CD8-positive, alpha-beta memory T cell (primary cell): ENCODE measurements around the gene ZBTB21. TPM values are rescaled to one million over a fixed set of nuclear protein-coding genes. Genes with fewer than 3 reads are reported as not detected.
"Not testable (repeated sequence)": the region's sequence is repeated elsewhere in the genome, so short reads cannot be mapped to it uniquely, and the experiment has no call there.

ENCODE experiments used
- CTCF ChIA-PET: fragments of 350-600 bp; sonication (Branson Sonifier 250); formaldehyde crosslinking; loops from one replicate; lab custom pipeline; 2021; ENCODE audit warnings: antibody characterized with exemption; lab: Charles Lee
- POLR2A ChIA-PET: fragments of 350-600 bp; sonication (Branson Sonifier 250); formaldehyde crosslinking; loops from one replicate; lab custom pipeline; 2021; ENCODE audit warnings: antibody characterized with exemption; lab: Charles Lee
- DNase-seq, 5 donors: peaks; one replicate each; pipeline versions ENCODE4 v3.0.0 to v3.0.0-alpha.2; 2020 to 2022; ENCODE audit warnings: mixed read lengths in 1 of 5
- H3K27ac ChIP-seq: one replicate; pipeline ENCODE4 v1.7.0; 2013; ENCODE audit warnings: low read depth, mild to moderate bottlenecking, low read length, moderate library complexity
- H3K27me3 ChIP-seq: 2 replicates; pipeline ENCODE4 v1.7.0; 2013; ENCODE audit warnings: low read length, mild to moderate bottlenecking; ENCODE audit not compliant: insufficient read depth, poor library complexity, severe bottlenecking
- H3K36me3 ChIP-seq: 2 replicates; pipeline ENCODE4 v1.7.0; 2013; ENCODE audit warnings: mild to moderate bottlenecking, low read length, moderate library complexity; ENCODE audit not compliant: insufficient read depth
- H3K4me1 ChIP-seq: 2 replicates; pipeline ENCODE4 v1.7.0; 2013; ENCODE audit warnings: mild to moderate bottlenecking, low read length, moderate library complexity; ENCODE audit not compliant: insufficient read depth
- H3K4me3 ChIP-seq: 2 replicates; pipeline ENCODE4 v1.7.0; 2013; ENCODE audit warnings: mild to moderate bottlenecking, low read length
- H3K9me3 ChIP-seq: 2 replicates; pipeline ENCODE4 v1.7.0; 2013; ENCODE audit warnings: mild to moderate bottlenecking, low read length
- H3K27ac Mint-ChIP-seq, 8 donors: one replicate each; pipeline ENCODE4 v1.8.0; 2020 to 2021; ENCODE audit warnings: mixed read lengths in 8 of 8, mild to moderate bottlenecking in 6 of 8, inconsistent platforms in 3 of 8, moderate library complexity in 3 of 8
- H3K27me3 Mint-ChIP-seq, 2 donors: one replicate each; pipeline ENCODE4 v1.8.0; 2020 to 2021; ENCODE audit warnings: mixed read lengths in 2 of 2, mild to moderate bottlenecking in 1 of 2, moderate library complexity in 1 of 2
- H3K36me3 Mint-ChIP-seq, 3 donors: one replicate each; pipeline ENCODE4 v1.8.0; 2020 to 2021; ENCODE audit warnings: mixed read lengths in 3 of 3, inconsistent platforms in 1 of 3, mild to moderate bottlenecking in 1 of 3
- H3K4me1 Mint-ChIP-seq, 3 donors: one replicate each; pipeline ENCODE4 v1.8.0; 2020 to 2021; ENCODE audit warnings: mixed read lengths in 3 of 3, inconsistent platforms in 1 of 3, mild to moderate bottlenecking in 1 of 3
- H3K4me3 Mint-ChIP-seq, 7 donors: one replicate each; pipeline ENCODE4 v1.8.0; 2020 to 2021; ENCODE audit warnings: mixed read lengths in 7 of 7, mild to moderate bottlenecking in 6 of 7, moderate library complexity in 4 of 7, inconsistent platforms in 2 of 7
- H3K9me3 Mint-ChIP-seq, 5 donors: one replicate each; pipeline ENCODE4 v1.8.0; 2020 to 2022; ENCODE audit warnings: mixed read lengths in 5 of 5, mild to moderate bottlenecking in 3 of 5, moderate library complexity in 2 of 5, inconsistent platforms in 1 of 5
- polyA plus RNA-seq: library from polyadenylated mRNA; unstranded; fragments of 300-500 nt; fragmentation: Illumina TruSeq; gene quantifications from one replicate; pipeline ENCODE4 v1.2.3, GENCODE V29; 2021
- total RNA-seq, 2 experiments: library from RNA; stranded (reverse); gene quantifications; one replicate each; pipeline ENCODE4 v1.2.3, GENCODE V29; 2021

ZBTB21 gene
- total and polyA plus RNA-seq, 3 experiments from 2014 or later: 5.9 to 43.6 (median 39.0) TPM

GRCh38 chr21:41954654-41955499, 55.3 kb downstream of the ZBTB21 start:
- Histone ChIP-seq H3K9me3 (no peaks in the 10 kb centered on the region), H3K4me3 (peak overlapping the region; percentile 41), H3K27ac (no peak overlapping the region), H3K27me3 (peaks cover 7% of the 10 kb centered on the region), H3K4me1 (peaks cover 8% of the 10 kb centered on the region), H3K36me3 (no peaks in the 10 kb centered on the region)
- Mint-ChIP-seq H3K4me1 (peaks cover 5 to 15% (median 10%) of the 10 kb centered on the region in 3 donors), H3K27me3 (peaks cover 25 to 43% of the 10 kb centered on the region in 2 donors), H3K27ac (no peak overlapping the region), H3K9me3 (no peaks in the 10 kb centered on the region), H3K36me3 (no peaks in the 10 kb centered on the region), H3K4me3 (peak overlapping the region in 6 of 7 donors; percentile 4 to 74 (median 37))
- CTCF ChIA-PET: no interaction called here
- POLR2A ChIA-PET: no interaction called here
- no peak for DNase-seq

- no peaks in the 10 kb centered on the region for H3K9me3 ChIP-seq
- ChIA-PET POLR2A (no interaction called here), CTCF (no interaction called here)
- H3K36me3 ChIP-seq: no peaks in the 10 kb centered on the region
- no peaks in the 10 kb centered on the region for H3K36me3 Mint-ChIP-seq
- H3K4me3 ChIP-seq: peak within 1 kb of the TSS; percentile 41
- DNase-seq: no peak
- peaks cover 28 to 43% of the 10 kb centered on the region in 2 donors for H3K27me3 Mint-ChIP-seq
- H3K27ac ChIP-seq: peak within 1 kb of the TSS; percentile 6
- no peaks in the 10 kb centered on the region for H3K9me3 Mint-ChIP-seq
- no peak within 1 kb of the TSS for H3K27ac Mint-ChIP-seq
- H3K4me1 Mint-ChIP-seq: peaks cover 5 to 15% (median 10%) of the 10 kb centered on the region in 3 donors
- H3K4me1 ChIP-seq: peaks cover 8% of the 10 kb centered on the region
- peaks cover 7% of the 10 kb centered on the region for H3K27me3 ChIP-seq
- H3K4me3 Mint-ChIP-seq: peak within 1 kb of the TSS in 6 of 7 donors; percentile 39 to 74 (median 52)
Observed at GRCh38 chr21:41953831-41954653, 56.1 kb downstream of the ZBTB21 start, which contains the start of gene C2CD2. Gene C2CD2 (minus strand): TSS chr21:41954018. CDS start chr21:41953648, 370 bp downstream.

GRCh38 chr21:41953249-41953830, 56.8 kb downstream of the ZBTB21 start:
- H3K27me3 Mint-ChIP-seq: peaks cover 28 to 43% of the 10 kb centered on the region in 2 donors
- peaks cover 5 to 15% (median 10%) of the 10 kb centered on the region in 3 donors for H3K4me1 Mint-ChIP-seq
- ChIA-PET POLR2A (no interaction called here), CTCF (no interaction called here)
- H3K4me1 ChIP-seq: peaks cover 8% of the 10 kb centered on the region
- H3K9me3 ChIP-seq: no peaks in the 10 kb centered on the region
- H3K36me3 Mint-ChIP-seq: no peaks in the 10 kb centered on the region
- H3K4me3 ChIP-seq: no peak overlapping the region
- no peaks in the 10 kb centered on the region for H3K9me3 Mint-ChIP-seq
- peaks cover 7% of the 10 kb centered on the region for H3K27me3 ChIP-seq
- no peaks in the 10 kb centered on the region for H3K36me3 ChIP-seq
- H3K27ac ChIP-seq: peak overlapping the region; percentile 6
- H3K27ac Mint-ChIP-seq: no peak overlapping the region
- H3K4me3 Mint-ChIP-seq: peak overlapping the region in 3 of 7 donors; percentile 8 to 58 (median 47)
- DNase-seq: no peak

GRCh38 chr21:41952568-41953248, 57.5 kb downstream of the ZBTB21 start:
- Histone ChIP-seq H3K9me3 (no peaks in the 10 kb centered on the region), H3K4me1 (peaks cover 8% of the 10 kb centered on the region), H3K36me3 (no peaks in the 10 kb centered on the region), H3K4me3 (no peak overlapping the region), H3K27ac (peak overlapping the region; percentile 6), H3K27me3 (peaks cover 7% of the 10 kb centered on the region)
- peak overlapping the region in 6 of 7 donors; percentile 8 to 58 (median 34) for H3K4me3 Mint-ChIP-seq
- DNase-seq: no peak
- no peak overlapping the region for H3K27ac Mint-ChIP-seq
- POLR2A ChIA-PET: no interaction called here
- H3K4me1 Mint-ChIP-seq: peaks cover 5 to 15% (median 10%) of the 10 kb centered on the region in 3 donors
- H3K27me3 Mint-ChIP-seq: peaks cover 28 to 43% of the 10 kb centered on the region in 2 donors
- H3K36me3 Mint-ChIP-seq: no peaks in the 10 kb centered on the region
- CTCF ChIA-PET: no interaction called here
- H3K9me3 Mint-ChIP-seq: no peaks in the 10 kb centered on the region

GRCh38 chr21:41951876-41952567, 58.1 kb downstream of the ZBTB21 start:
- no peak for DNase-seq
- H3K36me3 Mint-ChIP-seq: no peaks in the 10 kb centered on the region
- H3K4me1 Mint-ChIP-seq: peaks cover 5 to 15% (median 10%) of the 10 kb centered on the region in 3 donors
- peak overlapping the region; percentile 6 for H3K27ac ChIP-seq
- CTCF ChIA-PET: no interaction called here
- peaks cover 8% of the 10 kb centered on the region for H3K4me1 ChIP-seq
- H3K9me3 ChIP-seq: no peaks in the 10 kb centered on the region
- no peak overlapping the region for H3K4me3 ChIP-seq
- H3K9me3 Mint-ChIP-seq: no peaks in the 10 kb centered on the region
- no peaks in the 10 kb centered on the region for H3K36me3 ChIP-seq
- peaks cover 7% of the 10 kb centered on the region for H3K27me3 ChIP-seq
- H3K4me3 Mint-ChIP-seq: peak overlapping the region; percentile 11 to 58 (median 31)
- POLR2A ChIA-PET: no interaction called here
- peaks cover 26 to 40% of the 10 kb centered on the region in 2 donors for H3K27me3 Mint-ChIP-seq
- no peak overlapping the region for H3K27ac Mint-ChIP-seq

- Mint-ChIP-seq H3K4me3 (no peak overlapping the region), H3K9me3 (no peaks in the 10 kb centered on the region), H3K4me1 (peaks cover 5 to 15% (median 10%) of the 10 kb centered on the region in 3 donors), H3K27ac (no peak overlapping the region), H3K36me3 (no peaks in the 10 kb centered on the region), H3K27me3 (peaks cover 26 to 34% of the 10 kb centered on the region in 2 donors)
- CTCF ChIA-PET: no interaction called here
- Histone ChIP-seq H3K4me3 (no peak overlapping the region), H3K4me1 (peaks cover 8% of the 10 kb centered on the region), H3K27ac (no peak overlapping the region), H3K27me3 (peaks cover 7% of the 10 kb centered on the region), H3K36me3 (no peaks in the 10 kb centered on the region), H3K9me3 (no peaks in the 10 kb centered on the region)
- DNase-seq: no peak
- POLR2A ChIA-PET: no interaction called here
Observed at GRCh38 chr21:41950941-41951351, 59.2 kb downstream of the ZBTB21 start.

- H3K4me3 Mint-ChIP-seq, H3K9me3 ChIP-seq, CTCF ChIA-PET: not testable (repeated sequence)
Observed at GRCh38 chr21:41949631-41950030, 60.5 kb downstream of the ZBTB21 start.

More at GRCh38 chr21:41949631-41950030, 60.5 kb downstream of the ZBTB21 start:
- H3K36me3 Mint-ChIP-seq, H3K27me3 ChIP-seq, H3K9me3 Mint-ChIP-seq, H3K27ac ChIP-seq, H3K36me3 ChIP-seq, H3K27ac Mint-ChIP-seq, POLR2A ChIA-PET, H3K4me1 ChIP-seq, DNase-seq, H3K4me3 ChIP-seq: not testable (repeated sequence)
- Mint-ChIP-seq H3K4me1 (peaks cover 5 to 15% (median 9%) of the 10 kb centered on the region in 3 donors), H3K27me3 (peaks cover 23 to 25% of the 10 kb centered on the region in 2 donors)
